ENCODE results near the gene PAX6. TPM values are rescaled to one million over a fixed set of nuclear protein-coding genes. Genes with fewer than 3 reads are reported as not detected.

The PAX6 gene
- total RNA-seq, 2 experiments from 2014 or later, result not detected

DNA sequence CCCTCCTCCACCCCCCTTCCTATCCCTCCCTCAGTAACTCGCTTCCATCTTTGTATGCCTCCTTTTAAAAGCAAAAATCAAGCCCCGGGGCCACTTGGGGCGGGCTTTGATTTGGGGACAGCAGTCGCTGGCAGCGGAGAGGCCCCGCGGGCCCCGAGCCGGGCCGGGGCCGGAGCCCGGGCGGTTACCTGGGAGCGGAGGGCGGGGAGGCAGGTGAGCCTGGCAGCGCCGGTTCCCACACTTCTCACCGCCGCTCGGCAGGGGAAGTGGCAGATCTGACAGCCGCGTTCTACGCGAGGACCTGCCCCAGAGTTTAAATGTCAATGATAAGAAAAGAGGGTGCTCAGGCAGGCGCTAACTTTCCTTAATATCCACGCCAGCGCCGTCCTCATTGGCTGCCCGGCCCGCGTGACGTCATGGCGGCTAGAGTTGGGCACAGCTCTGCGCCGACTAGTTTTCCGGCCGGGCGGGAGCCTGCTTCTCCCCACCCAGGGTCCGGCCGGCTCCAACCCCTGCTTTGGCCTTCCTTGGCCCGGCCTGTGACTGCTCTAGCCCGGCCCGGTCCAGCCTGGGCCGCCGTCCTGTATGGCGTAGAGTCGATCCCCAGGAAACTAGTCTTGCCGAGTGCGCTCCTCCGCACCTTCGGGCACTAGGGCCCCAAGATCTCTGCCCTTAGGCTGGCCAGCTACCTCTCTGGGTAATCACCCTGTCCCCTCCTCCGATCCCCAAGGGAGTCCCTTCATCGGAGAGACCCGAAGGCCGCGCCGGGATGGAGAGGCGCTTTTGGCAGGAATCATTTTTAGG, 6.7 kb upstream of the PAX6 start:
- peaks cover 93% of the 10 kb centered on the region for H3K27me3 Mint-ChIP-seq
- H3K36me3 Mint-ChIP-seq, result no peaks in the 10 kb centered on the region
- peaks cover 4% of the 10 kb centered on the region for H3K9me3 Mint-ChIP-seq
- H3K27ac Mint-ChIP-seq, result no peak overlapping the region
- peak overlapping the region; percentile 23 for H3K4me3 Mint-ChIP-seq
- peaks cover 31% of the 10 kb centered on the region for H3K4me1 Mint-ChIP-seq
- DNase-seq, result no peak

DNA sequence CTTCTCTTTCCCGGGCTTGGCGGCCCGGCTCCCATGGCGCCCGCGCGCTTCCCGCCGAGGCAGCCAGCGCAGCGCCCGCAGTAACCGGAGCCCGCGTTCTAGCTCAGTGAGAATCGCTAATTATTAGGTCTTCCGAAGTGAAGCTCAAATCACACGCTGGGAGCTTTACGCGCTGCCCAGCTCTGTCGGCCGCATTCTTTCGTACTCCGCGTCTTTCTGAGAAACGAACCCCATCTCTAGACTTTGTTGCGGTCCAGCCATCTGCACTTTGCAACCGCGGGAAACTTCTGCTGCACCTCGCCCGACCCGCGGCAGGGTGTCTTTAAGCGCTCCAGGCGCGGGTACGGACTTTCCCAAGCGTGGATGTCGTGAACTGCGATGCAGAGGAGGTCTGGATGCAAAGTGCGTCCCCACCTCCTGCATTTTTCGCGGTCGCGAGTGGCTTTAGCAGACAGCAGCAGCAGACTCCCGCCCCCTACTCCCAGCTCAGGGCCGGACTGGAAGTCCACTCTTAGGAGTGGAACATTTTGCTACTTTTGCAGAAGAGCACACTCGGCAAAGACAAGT, 6.0 kb upstream of the PAX6 start:
- H3K4me3 Mint-ChIP-seq, result peak overlapping the region; percentile 25

DNA sequence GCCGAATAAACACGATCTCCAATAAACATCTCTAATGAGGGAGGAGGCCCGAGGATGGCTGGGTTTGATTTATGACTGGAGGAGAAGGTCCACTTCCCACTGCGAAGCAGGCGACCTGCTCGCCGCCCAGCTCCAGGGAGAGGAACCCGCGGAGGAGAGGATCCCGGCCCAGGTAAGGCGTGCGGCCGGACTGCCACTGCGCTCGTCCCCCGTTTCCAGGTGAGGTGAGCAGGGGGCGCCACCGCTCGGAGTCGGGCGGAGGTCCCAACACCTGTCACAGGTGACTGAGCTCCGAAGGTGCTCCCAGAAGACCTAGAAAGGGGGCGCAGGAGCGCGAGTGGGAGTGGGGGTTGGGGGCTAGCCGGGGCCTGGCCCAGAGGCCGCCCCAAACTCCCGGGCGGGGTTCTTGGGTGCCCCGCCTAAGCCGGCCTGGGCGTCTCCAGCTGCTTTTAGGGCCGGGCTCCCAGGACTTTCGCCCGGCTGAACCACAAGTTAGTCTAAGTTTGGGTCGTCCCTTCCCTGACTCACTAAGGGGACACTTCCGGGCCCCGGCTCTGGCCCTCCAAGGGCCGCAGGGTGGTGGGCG, 5.4 kb upstream of the PAX6 start:
- Mint-ChIP-seq H3K27me3 (peaks cover 92% of the 10 kb centered on the region), H3K4me3 (peak overlapping the region; percentile 65), H3K27ac (no peak overlapping the region), H3K9me3 (peaks cover 2% of the 10 kb centered on the region), H3K4me1 (peaks cover 38% of the 10 kb centered on the region), H3K36me3 (no peaks in the 10 kb centered on the region)
- DNase-seq, result no peak

More for the DNA sequence above, 6.0 kb upstream of the PAX6 start:
- Mint-ChIP-seq H3K27ac (no peak overlapping the region), H3K4me1 (peaks cover 36% of the 10 kb centered on the region), H3K27me3 (peaks cover 93% of the 10 kb centered on the region), H3K36me3 (no peaks in the 10 kb centered on the region), H3K9me3 (peaks cover 4% of the 10 kb centered on the region)
- no peak for DNase-seq

DNA sequence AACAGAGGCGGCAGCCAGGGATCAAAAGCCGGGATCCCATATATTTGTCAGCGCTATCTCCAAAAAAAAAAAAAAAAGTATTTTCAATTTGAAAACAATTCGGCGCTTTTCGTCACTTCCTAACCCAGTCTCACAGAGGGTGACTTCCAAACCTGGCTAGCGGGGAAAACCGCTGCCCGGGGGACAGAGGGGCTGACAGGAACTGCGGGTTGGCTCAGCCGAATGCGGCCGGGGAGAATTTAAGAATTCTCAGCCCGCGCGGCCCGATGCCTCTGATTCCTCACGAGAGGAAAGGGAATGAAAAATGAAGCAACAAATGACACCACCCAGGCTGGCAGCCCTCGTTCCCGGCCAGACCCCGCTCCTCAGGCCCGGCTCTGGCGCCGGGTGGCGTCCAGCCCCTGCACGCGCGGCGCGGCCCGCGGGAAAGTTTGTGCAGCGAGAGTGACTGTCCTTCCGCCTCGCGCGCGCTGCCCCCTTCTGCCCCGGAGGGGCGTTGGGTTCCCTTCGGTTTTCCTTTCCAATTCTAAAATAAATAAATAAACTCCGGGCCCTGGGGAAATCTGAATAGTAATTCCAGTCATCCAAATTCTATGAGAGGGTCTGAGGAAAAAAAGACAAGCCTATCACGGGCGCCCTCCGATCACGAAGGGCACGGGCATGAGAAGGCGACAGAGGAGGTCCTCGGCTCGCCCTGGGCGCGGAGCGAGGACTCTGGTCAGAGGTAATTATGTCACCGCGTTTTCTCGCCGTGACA, 4.8 kb upstream of the PAX6 start:
- H3K4me1 Mint-ChIP-seq, result peaks cover 41% of the 10 kb centered on the region
- peaks cover 90% of the 10 kb centered on the region for H3K27me3 Mint-ChIP-seq
- H3K9me3 Mint-ChIP-seq, result no peaks in the 10 kb centered on the region
- H3K27ac Mint-ChIP-seq, result no peak overlapping the region
- peak overlapping the region; percentile 65 for H3K4me3 Mint-ChIP-seq
- no peak for DNase-seq
- no peaks in the 10 kb centered on the region for H3K36me3 Mint-ChIP-seq

DNA sequence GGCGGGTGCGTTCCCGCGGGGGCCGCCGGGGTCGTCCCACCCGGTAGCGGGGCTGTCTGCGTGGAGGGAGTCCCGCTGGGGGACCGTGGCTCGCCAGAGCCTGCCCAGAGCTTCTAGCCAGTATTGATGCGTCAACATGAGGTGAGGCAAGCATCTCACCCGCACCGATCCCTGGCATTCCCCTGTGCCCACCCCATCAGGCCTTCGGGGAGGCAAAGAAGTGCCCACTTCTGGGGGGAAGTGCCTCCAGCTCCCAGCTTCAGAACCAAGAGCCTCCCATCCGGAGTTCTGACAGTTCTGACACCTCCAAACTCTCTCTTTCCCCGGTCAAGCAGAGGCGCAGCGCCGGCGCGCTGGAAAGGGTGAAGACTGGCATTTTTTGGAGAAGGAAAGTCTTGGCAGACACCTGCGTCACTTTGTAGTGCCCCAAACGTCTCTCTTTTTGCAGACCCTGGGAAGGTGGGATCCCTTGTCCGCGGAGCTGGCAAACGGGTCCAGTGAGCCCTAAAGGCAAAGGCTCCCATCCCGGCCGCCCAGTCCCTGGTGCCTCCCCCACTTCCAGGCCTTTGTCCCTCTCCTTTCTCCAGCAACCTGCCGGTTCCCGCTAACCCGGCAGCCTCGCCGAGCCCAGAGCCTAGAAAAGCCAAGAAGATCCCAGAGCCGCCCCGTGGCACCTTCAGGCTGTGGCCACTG, 3.2 kb upstream of the PAX6 start:
- no peak for DNase-seq
- Mint-ChIP-seq H3K36me3 (no peaks in the 10 kb centered on the region), H3K27ac (no peak overlapping the region), H3K9me3 (no peaks in the 10 kb centered on the region), H3K4me1 (peaks cover 43% of the 10 kb centered on the region), H3K4me3 (no peak overlapping the region), H3K27me3 (peaks cover 87% of the 10 kb centered on the region)

DNA sequence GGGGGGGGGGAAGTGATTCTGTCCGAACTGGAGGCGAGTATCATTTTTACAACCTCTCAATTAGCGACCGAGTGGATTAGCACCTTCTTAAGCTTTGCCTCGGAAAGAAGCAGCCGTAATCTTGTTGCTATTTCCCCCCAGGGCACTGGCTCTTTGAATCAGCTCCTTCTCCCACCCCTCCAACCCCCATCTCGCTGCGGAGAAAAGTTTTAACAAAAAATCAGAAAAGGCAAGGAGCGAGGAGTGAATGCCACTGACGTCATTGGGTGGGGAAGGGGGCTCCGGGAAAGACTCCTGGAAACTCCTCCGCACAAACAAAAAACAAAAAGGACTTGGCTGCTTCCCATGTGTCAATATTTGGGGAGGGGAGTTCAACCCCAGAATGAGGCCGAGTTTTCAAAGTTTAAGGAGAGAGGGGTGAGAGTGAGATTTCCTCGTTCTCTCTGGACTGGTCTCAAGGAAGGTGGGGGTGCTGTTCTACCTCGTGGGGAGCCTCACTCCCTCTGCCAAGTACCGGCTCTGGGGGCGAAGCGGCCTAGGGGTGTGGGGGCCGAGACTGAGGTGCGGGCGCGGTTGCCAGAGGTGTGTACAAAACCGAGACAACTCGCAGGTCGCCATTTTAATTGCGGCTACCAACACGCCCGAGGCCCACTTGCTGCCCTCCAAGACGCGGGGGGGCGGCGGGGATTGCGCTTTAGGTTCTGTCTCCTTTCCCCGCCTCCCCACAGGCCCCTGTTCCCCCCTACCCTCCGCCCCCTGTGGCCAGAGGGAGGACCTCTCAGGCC, 2.5 kb upstream of the PAX6 start:
- no peak for DNase-seq
- peak overlapping the region; percentile 48 for H3K4me3 Mint-ChIP-seq

DNA sequence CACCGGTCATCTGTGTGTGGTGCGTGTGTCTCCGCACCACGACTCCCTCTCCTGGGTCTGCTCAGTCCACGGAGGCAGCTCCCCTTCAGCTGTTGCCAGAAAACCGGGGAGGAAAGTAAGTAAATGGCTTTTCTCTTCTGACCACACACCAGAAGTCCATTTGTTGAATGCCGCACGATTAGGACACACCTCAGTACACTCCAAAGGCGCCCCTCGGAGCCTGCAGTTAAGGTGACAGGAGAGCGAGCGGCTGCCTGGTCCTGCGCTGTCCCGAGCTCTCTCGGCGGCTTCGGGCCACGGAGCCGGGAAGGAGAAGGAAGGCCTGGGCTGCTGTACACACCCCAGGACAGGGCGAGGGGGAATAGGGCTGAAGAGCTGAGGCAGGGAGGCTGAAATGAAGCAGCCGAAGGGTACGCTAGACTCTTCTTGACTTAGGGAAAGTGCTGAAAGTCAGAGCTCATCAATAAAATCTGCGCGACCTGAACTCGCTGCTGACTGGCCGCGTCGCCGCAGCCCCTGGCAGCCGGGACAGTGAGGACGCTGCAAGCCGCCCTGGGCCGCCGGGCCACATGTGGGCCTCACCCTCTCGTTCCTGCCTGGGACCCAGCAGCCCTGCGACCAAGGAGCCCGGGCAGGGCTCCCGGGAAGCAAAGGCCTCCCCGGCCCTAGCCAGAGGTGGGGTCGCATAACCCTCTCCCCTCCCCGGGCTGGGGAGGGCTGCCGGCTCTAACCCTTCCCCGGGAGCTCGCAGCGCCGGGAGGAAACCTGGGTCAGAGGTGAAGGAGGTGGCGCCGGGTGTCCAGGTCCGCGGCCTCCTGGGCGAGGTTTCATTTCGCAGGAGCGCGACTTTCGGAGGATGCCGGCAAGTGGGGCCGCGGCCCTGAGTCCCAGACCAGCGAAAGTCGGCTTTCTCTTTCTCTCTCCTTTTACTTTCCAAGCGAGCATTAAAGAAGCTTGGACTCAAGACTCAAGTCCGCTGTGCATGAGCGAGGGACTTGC, 1.6 kb upstream of the PAX6 start:
- no peaks in the 10 kb centered on the region for H3K36me3 Mint-ChIP-seq
- H3K4me1 Mint-ChIP-seq, result peaks cover 51% of the 10 kb centered on the region
- DNase-seq, result no peak
- no peak overlapping the region for H3K27ac Mint-ChIP-seq
- H3K27me3 Mint-ChIP-seq, result peaks cover 87% of the 10 kb centered on the region
- no peaks in the 10 kb centered on the region for H3K9me3 Mint-ChIP-seq
- peak overlapping the region; percentile 64 for H3K4me3 Mint-ChIP-seq

More for the DNA sequence above, 2.5 kb upstream of the PAX6 start:
- peaks cover 48% of the 10 kb centered on the region for H3K4me1 Mint-ChIP-seq
- H3K27me3 Mint-ChIP-seq, result peaks cover 87% of the 10 kb centered on the region
- no peaks in the 10 kb centered on the region for H3K36me3 Mint-ChIP-seq
- no peaks in the 10 kb centered on the region for H3K9me3 Mint-ChIP-seq
- no peak overlapping the region for H3K27ac Mint-ChIP-seq

DNA sequence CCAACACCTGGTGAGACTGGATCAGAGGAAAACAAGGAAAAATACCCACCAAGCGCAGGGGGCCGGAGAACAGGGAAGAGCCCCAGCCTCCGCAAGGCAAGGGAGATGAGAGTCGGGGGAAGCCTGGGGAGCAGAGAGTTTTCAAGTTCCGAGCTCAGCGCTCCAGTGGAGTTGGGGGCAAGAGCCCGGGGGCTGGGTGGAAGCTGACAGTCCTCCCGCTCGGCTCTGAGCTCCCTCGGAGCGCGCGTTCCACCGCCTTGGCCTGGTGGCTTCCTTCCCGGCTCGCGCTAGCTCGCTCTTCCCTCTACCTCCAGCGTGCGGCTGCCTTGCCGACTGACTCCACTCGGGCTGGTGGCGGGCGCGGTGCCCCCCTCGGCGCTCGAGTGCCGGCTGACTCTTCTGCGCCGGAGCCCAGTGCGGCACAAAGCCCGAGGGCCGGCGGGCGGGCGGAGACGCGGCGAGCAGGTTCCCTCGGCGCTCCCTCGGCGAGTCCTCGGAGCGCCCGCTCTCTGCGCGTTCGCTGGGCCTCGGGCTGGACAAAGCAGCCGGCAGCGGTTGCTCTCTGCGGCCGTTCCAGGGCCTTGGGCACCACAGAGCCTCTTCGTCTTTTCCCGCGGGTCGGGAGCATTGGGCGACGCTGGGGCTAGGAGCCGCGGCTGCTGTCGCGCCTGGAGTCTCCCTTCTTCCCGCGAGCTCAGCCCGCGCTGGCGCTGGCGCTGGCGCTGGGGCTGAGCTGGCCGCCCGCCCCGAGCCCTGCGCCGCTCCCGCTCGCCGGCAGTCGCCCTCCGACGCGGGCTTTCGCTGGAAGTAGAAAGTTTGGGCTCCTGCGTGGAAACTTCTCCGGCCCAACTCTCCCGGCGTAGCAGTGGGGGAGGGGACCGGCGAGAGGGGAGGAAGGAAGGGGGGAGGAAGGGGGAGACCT, 1.0 kb downstream of the PAX6 start:
- H3K27ac Mint-ChIP-seq, result no peak overlapping the region
- peaks cover 90% of the 10 kb centered on the region for H3K27me3 Mint-ChIP-seq
- DNase-seq, result no peak
- peak overlapping the region; percentile 69 for H3K4me3 Mint-ChIP-seq
- peaks cover 37% of the 10 kb centered on the region for H3K4me1 Mint-ChIP-seq
- H3K36me3 Mint-ChIP-seq, result no peaks in the 10 kb centered on the region
- peaks cover 1% of the 10 kb centered on the region for H3K9me3 Mint-ChIP-seq

- H3K4me1 Mint-ChIP-seq, result peaks cover 36% of the 10 kb centered on the region
- peak overlapping the region; percentile 14 for H3K27ac Mint-ChIP-seq
- H3K27me3 Mint-ChIP-seq, result peaks cover 89% of the 10 kb centered on the region
- H3K36me3 Mint-ChIP-seq, result peaks cover 4% of the 10 kb centered on the region
- peak overlapping the region; percentile 69 for H3K4me3 Mint-ChIP-seq
- peaks cover 1% of the 10 kb centered on the region for H3K9me3 Mint-ChIP-seq
- no peak for DNase-seq
Observed at GRCh38 chr11:31809541-31809856, 1.6 kb downstream of the PAX6 start.

DNA sequence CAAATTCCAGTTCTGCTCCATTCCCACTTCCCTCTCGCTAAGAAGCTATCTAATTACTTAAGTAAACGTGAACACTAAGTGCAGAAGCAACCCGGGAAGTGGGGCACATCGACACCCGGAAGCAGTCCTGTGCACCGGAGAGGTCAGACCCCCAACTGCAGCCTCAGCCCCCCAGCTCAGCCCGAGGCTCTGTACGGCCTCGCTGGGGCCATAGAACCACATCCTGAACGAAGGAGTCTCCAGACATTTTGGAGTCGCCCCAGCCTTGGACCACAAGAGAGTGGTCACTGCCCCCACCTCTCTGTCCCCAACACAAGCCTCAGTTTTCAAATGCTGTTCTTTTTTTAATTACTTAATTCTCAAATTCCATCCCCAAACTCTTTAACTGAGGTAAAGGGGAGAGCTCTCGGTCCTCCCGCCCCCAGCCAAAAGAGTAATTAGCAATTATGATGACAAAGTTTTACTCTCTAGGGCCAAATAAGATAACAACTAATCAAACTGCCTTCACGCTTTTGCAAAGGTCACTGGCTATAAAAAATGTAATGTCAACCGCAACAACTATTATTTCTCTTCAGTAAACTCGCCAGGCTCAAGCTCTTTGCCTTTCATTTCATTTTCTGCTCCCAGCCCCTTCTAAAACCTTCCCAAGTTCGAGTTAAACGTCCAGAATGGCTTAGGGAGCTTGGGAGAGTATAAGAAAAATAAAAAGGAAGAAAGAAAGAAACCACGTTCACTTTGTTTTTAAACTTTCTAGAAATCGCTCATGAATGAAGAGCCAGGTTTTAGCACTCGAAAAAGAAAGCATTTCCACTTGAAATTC, 2.2 kb downstream of the PAX6 start:
- Mint-ChIP-seq H3K36me3 (peaks cover 5% of the 10 kb centered on the region), H3K27me3 (peaks cover 91% of the 10 kb centered on the region), H3K4me1 (peaks cover 39% of the 10 kb centered on the region), H3K9me3 (peaks cover 1% of the 10 kb centered on the region), H3K27ac (peak overlapping the region; percentile 14), H3K4me3 (peak overlapping the region; percentile 69)
- no peak for DNase-seq

DNA sequence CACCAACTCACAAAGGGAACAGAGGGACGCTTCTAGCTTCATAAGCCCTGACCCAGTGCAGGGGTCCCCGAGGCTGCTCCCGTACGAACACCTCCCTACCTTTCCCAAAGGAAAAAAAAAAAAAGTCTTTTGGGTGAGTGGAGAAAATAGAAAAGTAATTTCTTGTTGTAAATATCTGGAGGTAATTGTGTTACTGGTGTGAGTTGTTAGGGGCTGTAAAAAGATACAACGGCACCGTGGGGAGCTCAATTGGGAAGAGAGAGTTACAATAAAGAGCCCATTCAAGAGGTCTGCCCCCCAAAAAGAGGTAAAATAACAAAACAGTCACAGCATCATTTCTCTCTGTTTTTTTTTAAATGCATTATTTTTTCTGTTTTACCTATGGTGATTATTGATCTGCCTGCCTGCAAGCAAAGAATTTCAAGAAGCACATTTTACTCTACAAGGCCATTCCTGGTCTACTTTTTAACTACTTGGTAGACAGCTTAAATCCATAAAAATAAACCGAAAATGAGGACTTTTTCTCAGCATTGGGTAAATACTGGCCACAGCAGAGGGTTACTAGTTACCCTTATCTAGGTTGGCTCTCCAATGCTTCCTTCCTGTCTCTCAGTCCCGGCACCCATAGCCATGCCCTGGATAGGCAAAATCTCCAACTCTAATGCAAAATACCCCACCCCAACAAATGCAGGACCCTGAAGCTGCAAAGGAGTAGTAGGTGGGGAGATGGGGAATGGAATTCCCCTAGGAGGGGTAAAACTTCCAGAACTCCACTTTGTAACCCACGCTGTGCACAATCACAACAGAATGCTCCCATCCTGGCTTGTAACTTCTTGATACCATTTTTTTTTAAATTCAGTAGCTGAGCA, 3.1 kb downstream of the PAX6 start:
- peaks cover 45% of the 10 kb centered on the region for H3K4me1 Mint-ChIP-seq
- peaks cover 91% of the 10 kb centered on the region for H3K27me3 Mint-ChIP-seq
- H3K36me3 Mint-ChIP-seq, result peaks cover 5% of the 10 kb centered on the region
- no peak for DNase-seq
- no peak overlapping the region for H3K4me3 Mint-ChIP-seq
- no peak overlapping the region for H3K27ac Mint-ChIP-seq
- H3K9me3 Mint-ChIP-seq, result peaks cover 9% of the 10 kb centered on the region

Measured in activated naive CD8-positive, alpha-beta T cell treated with anti-CD3 and anti-CD28 coated beads for 36 hours (primary cell).